Spinal cord (tissue), 10 donors: ENCODE results near the gene RPS14. TPM values are rescaled to one million over a fixed set of nuclear protein-coding genes. Genes with fewer than 3 reads are reported as not detected.
"Not testable (repeated sequence)": the region's sequence is repeated elsewhere in the genome, so short reads cannot be mapped to it uniquely, and the experiment has no call there.

Source experiments
- DNase-seq, 6 donors: peaks; one replicate each; pipeline versions ENCODE4 v3.0.0 to v3.0.0-alpha.2; 2013 to 2015; ENCODE audit warnings: low spot score in 6 of 6, low read depth in 4 of 6
- H3K27ac ChIP-seq: one replicate; pipeline ENCODE4 v1.5.1; 2013; ENCODE audit warnings: low read depth, low read length, control low read depth
- H3K27me3 ChIP-seq: one replicate; pipeline ENCODE4 v1.6.1; 2013; ENCODE audit warnings: low read length; ENCODE audit not compliant: control insufficient read depth, insufficient read depth
- H3K36me3 ChIP-seq: one replicate; pipeline ENCODE4 v1.6.1; 2013; ENCODE audit warnings: low read length; ENCODE audit not compliant: control insufficient read depth, insufficient read depth
- H3K4me1 ChIP-seq: one replicate; pipeline ENCODE4 v1.6.1; 2013; ENCODE audit warnings: low read length; ENCODE audit not compliant: control insufficient read depth, insufficient read depth
- H3K4me3 ChIP-seq: one replicate; pipeline ENCODE4 v1.5.1; 2013; ENCODE audit warnings: low read depth, low read length, control low read depth
- H3K9me3 ChIP-seq: one replicate; pipeline ENCODE4 v1.6.1; 2013; ENCODE audit warnings: low read length; ENCODE audit not compliant: control insufficient read depth, insufficient read depth
- WGBS: methylation state at CpG from one replicate; pipeline ENCODE4 v1.1.5; 2013; ENCODE audit warnings: missing lambda C conversion rate; ENCODE audit not compliant: insufficient coverage; 5-methylcytosine and 5-hydroxymethylcytosine counted together
- polyA plus RNA-seq, 2 donors: library from polyadenylated mRNA; unstranded; fragments of 120-200 nt; gene quantifications; one replicate each; pipeline ENCODE4 v1.2.1, GENCODE V29; 2013; ENCODE audit not compliant: insufficient read length in 2 of 2
- total RNA-seq, 2 donors: library from RNA; depleted of rRNA in 1 of 2; stranded (reverse); fragments of 120-200 nt in 1 of 2; fragments of >200 nt in 1 of 2; gene quantifications; one replicate each; pipeline versions ENCODE4 v1.2.3 to v1.2.4, GENCODE V29; 2013 to 2014
- donor health status: healthy.

RPS14 gene
- total and polyA plus RNA-seq, 4 donors, result 1,016 to 2,810 (median 1,177) TPM

DNA sequence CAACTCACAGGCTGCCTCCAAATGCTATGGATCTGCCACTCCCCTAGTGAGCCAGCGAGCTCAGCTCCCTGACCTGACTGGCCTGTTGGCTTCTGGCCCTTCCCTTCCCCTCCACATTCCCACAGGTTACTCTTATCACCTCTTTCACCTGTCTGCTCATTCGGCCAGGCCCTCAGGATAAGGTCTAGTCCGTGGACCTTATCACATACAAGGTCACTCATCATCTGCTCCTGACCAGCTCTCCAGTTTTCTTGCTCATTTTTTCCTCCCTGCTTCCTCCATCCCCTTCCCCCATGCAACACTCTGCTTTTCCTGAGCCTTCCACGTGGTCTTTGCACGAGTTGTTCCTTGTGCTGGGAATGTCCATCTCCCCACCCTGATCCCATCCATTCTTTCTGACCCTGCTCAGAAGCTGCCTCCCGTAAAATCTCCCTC, 32.5 kb upstream of the RPS14 start:
- Histone ChIP-seq H3K27me3 (no peaks in the 10 kb centered on the region), H3K36me3 (no peaks in the 10 kb centered on the region), H3K4me3 (no peak overlapping the region), H3K9me3 (no peaks in the 10 kb centered on the region), H3K4me1 (peaks cover 15% of the 10 kb centered on the region), H3K27ac (no peak overlapping the region)
- 78% methylated on average over 5 of the region's 6 CpGs for WGBS
- no peak for DNase-seq

DNA sequence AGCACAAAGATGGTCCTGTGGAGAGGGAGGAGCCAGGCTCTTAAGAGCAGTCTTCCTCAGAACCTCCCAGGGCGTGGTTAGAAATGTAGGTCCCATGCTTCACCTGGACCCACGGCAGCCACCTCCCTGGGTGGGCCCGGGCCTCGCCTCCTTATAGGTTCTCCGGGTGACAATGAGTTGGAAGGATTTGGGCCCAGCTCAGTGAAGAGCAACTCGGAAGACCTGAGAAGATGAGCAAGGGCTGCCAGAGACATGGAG, 32.1 kb upstream of the RPS14 start:
- no peak for DNase-seq
- 77% methylated on average over 5 of the region's 6 CpGs for WGBS
- Histone ChIP-seq H3K36me3 (no peaks in the 10 kb centered on the region), H3K4me1 (peaks cover 11% of the 10 kb centered on the region), H3K27ac (no peak overlapping the region), H3K4me3 (no peak overlapping the region), H3K27me3 (no peaks in the 10 kb centered on the region), H3K9me3 (no peaks in the 10 kb centered on the region)

DNA sequence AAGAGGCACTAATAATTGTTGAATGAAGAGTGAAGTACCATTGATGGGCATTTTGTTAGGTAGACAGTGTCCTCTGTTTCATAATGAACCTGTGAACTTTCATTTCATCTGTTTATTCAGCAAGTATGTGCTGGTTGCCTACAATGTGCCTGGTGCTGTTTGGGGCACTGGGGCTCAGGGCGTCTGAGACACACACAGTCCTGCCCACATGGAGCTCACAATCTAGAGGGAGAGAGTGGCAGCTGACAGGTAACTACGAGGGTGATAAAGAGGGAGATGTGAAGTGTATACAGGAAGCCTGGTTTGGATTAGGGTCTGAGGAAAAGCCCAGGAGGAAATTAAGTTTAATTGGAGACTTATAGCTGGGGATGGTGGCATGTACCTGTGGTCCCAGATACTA, 29.9 kb upstream of the RPS14 start:
- Histone ChIP-seq H3K27ac (no peak overlapping the region), H3K9me3 (no peaks in the 10 kb centered on the region), H3K36me3 (no peaks in the 10 kb centered on the region), H3K4me1 (no peaks in the 10 kb centered on the region), H3K27me3 (no peaks in the 10 kb centered on the region), H3K4me3 (no peak overlapping the region)
- DNase-seq, result no peak
- 89% methylated on average over 2 of the region's 2 CpGs for WGBS

DNA sequence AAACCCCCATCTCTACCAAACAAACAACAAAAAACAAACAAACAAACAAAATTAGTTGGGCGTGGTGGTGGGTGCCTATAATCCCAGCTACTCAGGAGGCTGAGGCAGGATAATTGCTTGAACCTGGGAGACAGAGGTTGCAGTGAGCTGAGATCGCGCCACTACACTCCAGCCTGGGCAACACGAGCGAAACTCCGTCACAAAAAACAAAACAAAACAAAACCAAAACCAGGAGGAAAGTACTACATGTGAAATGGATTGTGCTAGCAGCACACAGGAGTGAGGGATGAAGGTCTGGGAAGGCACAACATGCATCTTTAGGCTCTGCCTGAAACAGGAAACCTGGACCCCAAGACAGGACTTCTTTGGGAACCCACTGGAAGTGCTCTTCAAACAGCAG, 27.0 kb upstream of the RPS14 start:
- DNase-seq, H3K4me1 ChIP-seq, H3K4me3 ChIP-seq, H3K27ac ChIP-seq, H3K27me3 ChIP-seq, H3K36me3 ChIP-seq, H3K9me3 ChIP-seq: not testable (repeated sequence)
- WGBS, result no CpG with 5 or more reads among the region's 6 CpGs

DNA sequence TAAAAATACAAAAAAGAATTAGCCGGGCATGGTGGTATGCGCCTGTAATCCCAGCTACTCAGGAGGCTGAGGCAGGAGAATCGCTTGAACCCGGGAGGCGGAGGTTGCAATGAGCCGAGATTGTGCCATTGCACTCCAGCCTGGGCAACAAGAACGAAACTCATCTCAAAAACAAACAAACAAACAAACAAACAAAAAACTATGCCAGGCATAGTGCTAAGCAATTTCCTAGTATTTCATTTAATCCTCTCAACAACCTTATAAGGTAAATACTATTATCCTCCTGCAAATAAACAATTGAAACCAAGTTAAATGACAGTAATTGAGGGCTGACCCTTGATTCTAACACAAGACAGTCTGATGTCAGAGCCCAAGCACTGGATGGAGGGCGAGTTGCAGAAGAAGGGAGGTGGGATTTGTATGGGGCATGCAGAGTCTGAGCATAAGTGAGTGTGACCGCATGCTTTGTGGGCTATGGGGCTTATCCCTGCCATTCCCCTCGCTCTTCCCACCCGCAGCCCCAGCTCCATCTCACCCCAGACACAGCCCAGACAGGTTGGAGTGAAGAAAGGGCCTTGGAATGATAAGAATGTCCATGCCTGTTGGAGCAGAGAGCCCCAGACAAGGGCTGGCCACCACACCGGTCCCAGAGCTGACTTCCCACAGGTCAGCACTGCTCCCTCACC, 24.3 kb upstream of the RPS14 start:
- 72% methylated on average over 4 of the region's 12 CpGs for WGBS
- Histone ChIP-seq H3K4me1 (no peaks in the 10 kb centered on the region), H3K27ac (no peak overlapping the region), H3K9me3 (no peaks in the 10 kb centered on the region), H3K4me3 (no peak overlapping the region), H3K36me3 (no peaks in the 10 kb centered on the region), H3K27me3 (no peaks in the 10 kb centered on the region)
- no peak for DNase-seq

DNA sequence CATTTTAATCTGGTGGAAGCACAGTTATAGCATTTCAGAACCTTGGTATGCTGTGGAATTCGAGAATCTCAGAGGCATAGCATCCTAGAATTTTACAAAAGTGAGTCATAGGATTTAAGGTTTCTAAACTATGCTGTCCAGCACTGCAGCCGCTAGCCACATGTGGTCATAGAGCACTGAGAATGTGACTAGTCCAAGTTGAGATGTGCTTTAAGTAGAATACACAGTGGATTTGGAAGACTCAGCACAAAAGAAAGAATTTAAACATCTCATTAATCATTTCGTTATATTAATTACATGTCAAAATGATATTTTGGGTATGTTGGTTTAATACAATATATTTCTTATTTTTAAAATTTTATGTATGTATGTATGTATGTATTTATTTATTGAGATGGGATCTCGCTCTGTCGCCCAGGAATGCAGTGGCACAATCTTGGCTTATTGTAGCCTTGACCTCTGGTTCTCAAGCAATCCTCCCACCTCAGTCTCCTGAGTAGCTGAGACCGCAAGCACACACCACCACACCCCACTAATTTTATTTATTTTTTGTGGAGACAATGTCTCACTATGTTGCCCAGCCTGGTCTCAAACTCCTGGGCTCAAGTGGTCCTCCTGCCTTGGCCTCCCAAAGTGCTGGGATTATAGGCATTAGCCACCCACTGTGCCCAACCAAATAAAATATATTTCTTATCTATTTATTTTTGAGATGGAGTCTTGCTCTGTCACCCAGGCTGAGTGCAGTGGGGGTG, 20.4 kb upstream of the RPS14 start:
- Histone ChIP-seq H3K4me3 (no peak overlapping the region), H3K4me1 (peaks cover 12% of the 10 kb centered on the region), H3K9me3 (no peaks in the 10 kb centered on the region), H3K36me3 (no peaks in the 10 kb centered on the region), H3K27me3 (no peaks in the 10 kb centered on the region), H3K27ac (no peak overlapping the region)
- DNase-seq, result no peak
- 60% methylated on average over 2 of the region's 6 CpGs for WGBS

DNA sequence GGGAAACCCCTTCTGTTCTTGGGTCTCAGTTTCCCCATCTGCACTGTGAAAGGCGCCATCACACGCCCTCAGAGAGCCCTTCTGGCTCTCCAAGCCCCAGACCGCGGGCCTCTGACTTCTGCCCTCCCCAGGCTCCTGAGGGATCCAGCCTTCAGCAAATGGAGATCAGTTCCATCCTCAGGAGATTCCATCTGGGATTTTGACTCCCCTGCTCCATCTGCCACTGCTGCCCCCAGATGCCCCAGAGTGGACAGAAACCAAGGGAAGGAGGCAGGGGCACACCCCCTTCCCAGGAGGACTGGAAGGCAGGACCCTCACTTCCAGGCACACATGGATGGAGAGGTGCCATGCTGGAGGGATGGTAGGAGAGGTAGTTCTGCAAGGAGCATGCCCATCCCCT, 18.7 kb upstream of the RPS14 start:
- H3K4me1 ChIP-seq, result peaks cover 19% of the 10 kb centered on the region
- DNase-seq, result no peak
- no peak overlapping the region for H3K4me3 ChIP-seq
- 93% methylated on average over 4 of the region's 4 CpGs for WGBS
- no peaks in the 10 kb centered on the region for H3K36me3 ChIP-seq
- no peaks in the 10 kb centered on the region for H3K9me3 ChIP-seq
- H3K27ac ChIP-seq, result no peak overlapping the region
- no peaks in the 10 kb centered on the region for H3K27me3 ChIP-seq

DNA sequence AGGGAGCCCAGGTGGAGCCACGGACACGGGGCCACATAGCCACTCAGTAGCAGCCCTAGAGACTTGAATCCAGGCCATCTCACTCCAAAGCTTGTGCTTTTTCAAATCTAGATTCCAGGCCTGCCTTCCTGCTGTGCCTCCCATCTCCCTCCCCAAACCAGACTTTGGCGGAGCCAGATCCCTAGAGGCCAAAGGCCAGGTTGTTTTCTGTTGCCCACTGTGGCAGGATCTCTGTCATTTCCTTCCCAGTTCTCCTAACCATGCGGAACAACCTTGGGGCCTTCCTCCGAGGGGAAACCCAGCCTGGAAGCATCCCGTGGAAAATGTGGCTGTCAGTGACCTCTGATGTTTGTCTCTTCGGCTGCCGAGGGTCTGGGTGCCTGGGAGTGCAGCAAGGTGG, 16.4 kb upstream of the RPS14 start:
- WGBS, result 80% methylated on average over 6 of the region's 8 CpGs

DNA sequence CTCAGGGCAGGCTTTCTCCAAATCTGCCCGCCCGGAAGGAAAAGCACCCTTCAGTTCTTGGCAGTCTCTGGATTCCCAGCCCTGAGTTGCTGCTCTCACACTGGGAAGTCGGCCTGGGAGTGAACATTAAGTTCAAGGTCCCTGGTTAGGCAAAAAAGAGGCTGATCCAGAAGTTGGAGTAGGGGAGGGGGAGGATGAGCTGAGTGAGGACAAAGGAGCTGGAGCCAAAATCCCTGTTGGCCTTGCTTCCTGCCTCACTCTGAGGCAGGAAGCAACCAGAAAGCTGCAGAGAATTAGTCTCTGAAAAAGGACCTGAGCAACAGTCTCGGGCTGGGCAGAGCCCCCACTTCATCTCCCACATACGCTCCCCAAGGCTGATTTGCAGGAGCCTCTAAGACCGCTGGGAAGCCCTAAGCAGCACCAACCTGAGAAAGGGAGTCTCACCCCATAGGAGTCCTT, 15.0 kb upstream of the RPS14 start:
- Histone ChIP-seq H3K27me3 (no peaks in the 10 kb centered on the region), H3K4me3 (no peak overlapping the region), H3K27ac (peak overlapping the region; percentile 70), H3K9me3 (no peaks in the 10 kb centered on the region), H3K36me3 (no peaks in the 10 kb centered on the region), H3K4me1 (peaks cover 26% of the 10 kb centered on the region)
- DNase-seq, result peak in 1 of 6 donors; percentile 57
- 57% methylated on average over 5 of the region's 6 CpGs for WGBS

More for the DNA sequence above, 16.4 kb upstream of the RPS14 start:
- no peak for DNase-seq
- H3K4me3 ChIP-seq, result no peak overlapping the region
- H3K36me3 ChIP-seq, result no peaks in the 10 kb centered on the region
- H3K9me3 ChIP-seq, result no peaks in the 10 kb centered on the region
- peaks cover 24% of the 10 kb centered on the region for H3K4me1 ChIP-seq
- no peak overlapping the region for H3K27ac ChIP-seq
- H3K27me3 ChIP-seq, result no peaks in the 10 kb centered on the region

DNA sequence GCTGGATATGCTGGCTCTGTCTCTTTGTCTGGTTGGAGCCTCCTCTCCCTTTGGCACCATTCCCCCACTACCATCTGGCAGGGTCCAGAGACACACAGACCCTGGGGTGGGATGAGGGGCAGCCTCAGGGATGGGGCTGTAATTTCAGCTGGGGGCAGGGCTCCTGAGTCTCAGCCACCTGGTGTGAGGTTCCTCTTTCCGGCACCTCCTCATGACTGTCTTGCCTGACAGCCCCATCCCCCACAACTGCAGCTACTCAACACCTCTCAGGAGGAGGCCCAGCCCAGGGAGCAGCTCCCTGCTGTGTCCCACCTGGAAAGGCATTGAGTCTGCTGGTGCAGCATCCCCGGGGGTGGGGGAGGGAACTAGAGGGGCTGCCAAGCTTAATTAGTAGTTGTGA, 11.7 kb upstream of the RPS14 start:
- Histone ChIP-seq H3K27ac (no peak overlapping the region), H3K27me3 (no peaks in the 10 kb centered on the region), H3K9me3 (no peaks in the 10 kb centered on the region), H3K4me1 (peaks cover 34% of the 10 kb centered on the region), H3K36me3 (no peaks in the 10 kb centered on the region), H3K4me3 (no peak overlapping the region)
- DNase-seq, result no peak
- WGBS, result 20% methylated on average over 1 of the region's 2 CpGs
